ENCODE results near the gene OPCML.

OPCML gene

DNA sequence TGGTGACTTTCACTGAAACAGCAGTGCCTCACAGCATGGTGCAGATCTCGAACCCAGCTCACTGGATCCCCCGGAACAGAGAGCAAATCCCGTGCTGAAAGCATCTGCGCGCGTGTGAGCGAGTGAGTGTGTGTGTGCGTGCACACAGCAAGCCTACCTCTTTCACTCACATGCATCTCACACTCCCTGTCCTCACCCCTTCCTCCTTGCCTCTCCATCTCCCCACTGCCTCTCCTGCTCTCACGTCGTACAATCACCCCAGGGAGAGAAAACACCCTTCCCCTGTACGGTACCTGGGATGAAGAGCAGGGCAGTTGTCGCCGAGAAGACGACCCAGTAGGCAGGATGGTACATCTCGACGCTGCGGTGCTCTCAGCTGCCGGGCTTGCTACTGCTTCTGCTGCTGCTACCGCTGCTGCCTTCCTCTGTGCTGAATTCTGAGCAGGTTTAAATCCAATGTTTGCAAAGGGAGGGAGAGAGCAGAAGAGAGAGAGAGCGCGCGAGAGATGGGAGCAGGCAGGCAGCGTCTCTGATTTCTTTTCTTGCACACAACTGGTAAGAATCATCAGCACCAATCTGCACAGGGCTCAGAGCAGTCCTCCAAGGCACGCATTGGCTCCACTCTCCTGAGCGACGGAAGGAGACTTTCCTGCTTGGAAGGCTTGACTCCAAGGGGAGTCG lies at the start of gene OPCML:
OPCML (minus strand) TSS at position 531 of the 681 bp plus-strand sequence.
- no peak for DNase-seq (ENCODE audit: low read depth, low spot score)

- no peak for DNase-seq (ENCODE audit: low read depth, low spot score)
Measured at GRCh38 chr11:133581091-133581490, 48.8 kb upstream of the OPCML start.

GRCh38 chr11:133579165-133580031 lies 47.1 kb upstream of the OPCML start:
- no peak for DNase-seq (ENCODE audit: low read depth, low spot score)

DNA sequence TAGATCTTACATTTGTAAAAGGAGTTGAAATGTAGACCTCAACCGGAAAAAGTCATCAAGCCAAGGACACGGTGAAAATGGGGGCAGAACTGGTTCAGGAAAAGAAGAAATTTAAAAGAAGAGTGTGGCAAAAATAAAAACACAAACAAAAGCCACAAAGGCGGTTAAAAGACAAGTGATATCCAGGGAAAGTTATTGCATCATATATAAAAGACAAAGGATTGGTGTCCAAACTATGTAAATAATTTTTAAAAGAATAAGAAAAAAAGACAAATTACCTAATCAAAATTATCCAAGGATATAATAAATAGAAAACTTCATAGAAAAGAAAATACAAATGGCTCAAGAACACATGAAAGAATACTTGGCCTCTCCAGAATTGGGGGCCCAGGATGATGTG lies 45.1 kb upstream of the OPCML start:
- DNase-seq (ENCODE audit: low read depth, low spot score), result no peak

DNA sequence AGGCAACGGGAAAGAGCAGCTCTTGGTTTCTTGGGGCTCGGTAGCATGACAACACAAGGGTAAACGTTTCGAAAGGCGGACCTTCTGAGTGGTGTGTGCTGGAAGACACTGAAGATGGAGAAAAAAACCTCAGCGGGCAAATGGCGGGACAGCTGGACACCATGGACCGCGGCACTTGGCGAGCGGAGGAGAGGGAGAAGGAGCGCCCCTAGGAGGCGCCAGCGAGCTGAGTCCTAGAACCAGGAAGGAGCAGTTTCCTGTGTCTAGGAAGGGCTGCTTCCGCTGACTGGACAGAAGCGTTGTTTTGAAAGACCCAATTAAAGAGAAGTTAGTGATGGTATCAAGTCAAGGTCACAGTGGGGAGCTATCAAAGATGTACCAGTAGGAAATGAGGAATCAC lies 44.0 kb upstream of the OPCML start:
- DNase-seq (ENCODE audit: low read depth, low spot score), result no peak

GRCh38 chr11:133573081-133573480 lies 40.8 kb upstream of the OPCML start:
- no peak for DNase-seq (ENCODE audit: low read depth, low spot score)

DNA sequence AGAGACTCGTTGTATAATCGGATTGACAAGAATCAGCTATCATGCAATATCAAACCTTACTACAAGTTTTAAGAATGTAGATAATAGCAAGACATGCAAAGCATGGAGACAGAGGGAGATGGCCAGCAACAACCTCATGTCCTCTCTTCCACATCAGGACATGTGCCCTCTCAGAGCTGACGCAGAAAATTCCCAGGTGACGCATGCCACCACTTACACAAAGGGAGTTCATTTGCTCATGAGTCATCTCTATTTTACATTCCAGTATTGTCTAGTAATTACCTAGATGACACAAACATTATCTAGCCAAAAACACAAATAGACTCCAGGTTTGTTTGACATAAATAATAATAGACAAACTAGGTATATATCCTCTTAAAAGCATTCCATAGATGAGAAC lies 38.1 kb upstream of the OPCML start:
- no peak for DNase-seq (ENCODE audit: low read depth, low spot score)

DNA sequence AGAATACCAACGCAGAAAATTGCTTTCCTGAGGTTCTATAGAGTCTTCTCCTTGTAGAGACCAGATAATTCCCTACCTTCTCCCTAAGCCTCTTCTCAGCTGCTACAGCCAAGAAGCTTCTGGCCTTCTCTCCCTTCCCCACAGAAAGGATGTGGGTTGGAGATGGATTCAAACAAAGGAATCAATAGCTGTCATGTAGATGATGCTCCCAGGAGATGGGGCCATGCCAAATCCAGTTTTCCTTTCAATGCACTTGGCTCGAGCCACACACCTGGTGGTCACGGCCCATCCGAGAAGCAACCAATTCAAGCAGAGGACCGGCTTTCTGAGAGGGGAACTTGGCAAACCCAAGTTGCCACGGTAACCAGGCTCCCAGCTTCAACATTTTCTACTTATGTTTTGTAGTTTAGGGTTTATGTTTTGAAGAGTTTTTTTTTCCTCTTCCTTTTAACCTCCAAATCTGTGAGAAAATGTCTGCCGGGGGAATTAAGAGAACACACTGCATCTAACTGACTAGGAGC lies 31.3 kb upstream of the OPCML start:
- no peak for DNase-seq (ENCODE audit: low read depth, low spot score)

GRCh38 chr11:133560472-133560855 lies 28.2 kb upstream of the OPCML start:
- DNase-seq (ENCODE audit: low read depth, low spot score), result no peak

GRCh38 chr11:133559833-133560471 lies 27.7 kb upstream of the OPCML start:
- DNase-seq (ENCODE audit: low read depth, low spot score), result no peak

DNA sequence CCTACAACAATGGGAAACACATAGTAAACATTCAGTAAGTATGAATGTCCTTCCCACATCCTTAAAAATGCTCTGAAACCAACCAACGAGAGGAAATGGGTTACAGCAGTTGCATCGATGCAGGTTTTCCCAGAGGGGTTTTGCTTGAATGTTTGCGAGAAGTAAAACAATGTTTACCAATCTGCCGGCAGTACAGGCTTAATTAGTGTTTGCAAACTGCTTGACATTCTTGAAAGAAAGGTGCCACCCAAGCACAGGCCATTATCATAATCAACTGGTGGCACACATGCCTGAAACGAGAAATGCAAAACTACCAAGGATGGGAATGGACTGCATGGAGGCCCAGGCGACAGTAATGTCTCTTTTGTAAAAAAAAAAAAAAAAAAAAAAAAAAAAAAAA lies 27.1 kb upstream of the OPCML start:
- DNase-seq (ENCODE audit: low read depth, low spot score), result no peak

- no peak for DNase-seq (ENCODE audit: low read depth, low spot score)
Measured at GRCh38 chr11:133555034-133555433, 22.7 kb upstream of the OPCML start.

DNA sequence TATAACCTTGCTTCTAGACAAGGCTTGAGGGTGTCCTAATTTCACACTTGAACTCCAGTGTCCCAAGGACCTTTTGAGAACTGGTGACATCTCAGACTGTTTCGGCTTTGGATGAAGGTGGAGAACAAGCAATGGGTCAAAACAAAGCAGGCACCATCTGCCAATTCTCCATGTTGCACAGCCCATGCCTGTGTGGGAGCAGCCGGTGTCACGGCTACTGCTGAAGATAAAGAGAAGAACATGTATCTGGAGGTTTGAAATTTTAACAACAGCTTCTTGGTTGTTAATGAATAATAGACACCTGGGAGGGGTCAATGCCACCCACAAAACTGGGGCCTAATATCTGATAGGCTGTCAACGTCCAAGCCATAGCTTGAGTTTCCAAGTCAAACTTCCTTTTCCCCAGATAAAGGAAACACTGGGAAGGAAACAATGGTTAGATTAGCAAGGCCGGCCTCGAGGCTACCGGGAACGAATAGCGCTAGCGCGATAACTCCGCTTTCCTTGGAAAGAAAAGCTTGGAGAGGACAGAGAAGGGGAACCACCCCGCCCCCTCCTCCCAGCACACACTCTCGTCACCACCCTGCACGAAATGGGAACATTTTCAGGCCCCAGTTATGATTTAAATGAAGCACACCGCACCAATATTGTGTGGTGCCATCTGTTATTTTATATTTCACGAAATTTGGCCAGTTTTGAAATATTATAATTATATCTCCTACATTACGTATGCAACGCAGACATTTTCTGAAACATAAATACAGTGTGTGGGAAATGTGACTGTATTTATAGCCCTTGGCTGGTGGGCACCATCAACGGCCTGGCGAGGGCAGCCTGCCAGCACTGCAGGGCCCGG lies 21.8 kb upstream of the OPCML start:
- DNase-seq (ENCODE audit: low read depth, low spot score), result no peak

- no peak for DNase-seq (ENCODE audit: low read depth, low spot score)
Measured at GRCh38 chr11:133552938-133553337, 20.6 kb upstream of the OPCML start.

- DNase-seq (ENCODE audit: low read depth, low spot score), result no peak
Measured at GRCh38 chr11:133551064-133551463, 18.8 kb upstream of the OPCML start.

DNA sequence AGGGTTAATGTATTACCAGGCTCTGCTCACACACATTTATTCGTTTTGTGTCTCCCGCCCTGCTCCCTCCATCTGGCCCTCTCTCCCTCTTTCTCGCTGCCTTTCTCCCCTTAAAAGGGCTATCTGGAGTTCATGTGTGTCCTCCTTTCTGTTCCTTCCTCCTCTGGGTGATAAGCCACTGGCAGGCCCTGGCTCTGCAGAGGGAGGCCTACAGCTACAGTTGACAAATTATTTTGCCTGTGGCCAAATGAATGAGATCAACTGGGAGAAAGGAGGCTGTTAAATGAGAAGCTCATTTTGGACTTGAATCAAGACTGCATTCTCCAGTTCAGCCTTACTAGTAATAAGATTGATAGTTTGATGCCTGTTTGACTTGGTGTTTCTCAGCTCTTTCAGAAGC lies 17.5 kb upstream of the OPCML start:
- no peak for DNase-seq (ENCODE audit: low read depth, low spot score)

DNA sequence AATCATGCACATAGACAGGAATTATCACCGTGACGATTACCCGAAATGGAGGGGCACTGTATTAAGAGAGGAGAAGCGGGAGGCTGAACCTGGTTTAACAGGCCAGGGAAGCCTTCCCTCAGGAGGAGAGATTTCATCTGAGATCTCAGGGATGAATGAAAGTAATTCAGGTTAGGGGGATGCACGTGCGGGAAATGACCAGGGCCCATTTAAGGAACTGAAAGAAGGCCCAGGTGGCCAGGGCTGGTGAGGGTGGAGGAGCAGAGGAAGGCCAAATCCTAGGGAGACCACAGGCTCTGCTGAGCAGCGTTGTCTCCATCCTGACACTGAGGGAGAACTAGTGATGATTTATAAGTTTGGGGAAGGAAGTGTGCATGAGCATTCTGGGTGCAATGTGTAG lies 16.3 kb upstream of the OPCML start:
- DNase-seq (ENCODE audit: low read depth, low spot score), result no peak

DNA sequence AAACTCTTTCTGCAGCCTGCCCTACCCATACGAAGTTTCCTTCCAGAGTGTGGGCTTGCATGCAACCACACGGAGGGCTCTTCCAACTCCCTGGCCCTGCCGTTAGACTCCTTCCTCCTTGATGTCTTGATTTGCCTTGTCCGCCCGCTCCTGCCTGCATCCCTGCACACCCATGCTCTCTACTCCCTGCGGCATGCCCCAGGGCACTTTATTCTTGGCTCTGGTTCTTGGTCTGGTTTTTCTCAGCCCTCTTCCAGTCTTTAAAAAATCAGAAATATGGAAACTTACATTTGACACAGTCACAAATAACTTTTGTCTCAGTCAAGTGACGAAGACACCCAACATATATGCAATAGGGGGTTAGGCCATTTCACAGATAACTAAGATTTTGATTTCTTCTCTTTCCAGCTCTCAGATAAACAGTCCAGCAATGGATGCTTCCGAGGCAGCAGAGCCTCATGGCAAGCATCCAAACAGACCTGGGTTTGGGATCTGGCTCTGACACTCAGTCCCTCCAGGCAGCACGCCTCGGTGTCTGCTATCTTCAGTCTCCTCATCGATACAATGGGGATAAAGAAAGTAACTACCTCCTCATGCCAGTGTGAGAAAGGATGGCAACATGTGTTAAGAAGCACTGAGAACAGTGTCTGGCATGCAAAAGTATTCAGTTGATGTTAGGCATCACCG lies 15.7 kb upstream of the OPCML start:
- no peak for DNase-seq (ENCODE audit: low read depth, low spot score)

DNA sequence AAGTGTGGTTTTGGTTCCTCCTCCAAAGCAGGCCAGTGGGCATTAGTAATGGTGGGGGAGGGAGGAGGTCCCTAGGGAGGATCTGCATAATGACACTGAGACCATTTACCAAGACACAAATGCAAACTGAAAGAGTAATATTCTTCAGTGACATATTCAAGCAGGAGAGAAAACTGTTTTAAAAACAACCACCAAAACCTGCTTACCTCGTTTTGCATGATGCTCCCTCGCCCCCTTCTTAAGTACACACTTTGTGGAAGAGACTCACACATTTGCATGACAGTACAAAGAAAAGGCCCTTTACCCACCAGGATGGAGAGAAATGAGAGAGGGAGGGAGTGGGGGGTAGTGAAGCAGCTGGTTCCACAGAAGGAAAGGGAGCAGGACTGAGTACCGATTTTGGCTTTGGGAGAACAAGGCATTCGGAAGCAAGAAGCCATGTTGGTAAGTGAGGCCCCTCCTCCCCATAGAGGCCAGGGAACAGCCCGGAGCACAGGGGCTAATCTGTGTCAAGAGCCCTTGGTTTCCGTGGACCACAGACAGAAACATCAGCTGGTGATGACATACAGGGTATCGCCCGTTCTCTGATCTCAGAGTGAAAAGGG lies 13.0 kb upstream of the OPCML start:
- no peak for DNase-seq (ENCODE audit: low read depth, low spot score)

DNA sequence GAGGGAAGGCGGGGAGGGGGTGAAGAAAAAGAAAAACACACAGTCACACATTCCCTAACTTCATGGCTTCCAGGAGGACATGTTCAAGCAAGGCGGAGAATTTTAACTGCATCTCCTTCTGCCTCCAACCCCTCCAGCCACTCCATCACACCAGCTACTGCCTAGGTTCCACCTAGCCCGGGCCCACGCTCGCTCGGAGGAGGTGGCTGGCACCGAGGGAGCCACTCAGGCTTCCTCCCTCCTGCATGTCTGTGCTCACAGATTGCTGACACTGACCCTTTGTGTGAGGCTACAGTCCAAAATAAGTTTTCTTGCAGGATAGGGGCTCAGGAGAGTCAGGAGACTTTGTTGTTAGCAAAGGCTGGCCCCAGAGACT lies 9.4 kb upstream of the OPCML start:
- no peak for DNase-seq (ENCODE audit: low read depth, low spot score)

All from brain pericyte (primary cell).